ENCODE data around the gene ZFPM1.

The ZFPM1 gene

DNA sequence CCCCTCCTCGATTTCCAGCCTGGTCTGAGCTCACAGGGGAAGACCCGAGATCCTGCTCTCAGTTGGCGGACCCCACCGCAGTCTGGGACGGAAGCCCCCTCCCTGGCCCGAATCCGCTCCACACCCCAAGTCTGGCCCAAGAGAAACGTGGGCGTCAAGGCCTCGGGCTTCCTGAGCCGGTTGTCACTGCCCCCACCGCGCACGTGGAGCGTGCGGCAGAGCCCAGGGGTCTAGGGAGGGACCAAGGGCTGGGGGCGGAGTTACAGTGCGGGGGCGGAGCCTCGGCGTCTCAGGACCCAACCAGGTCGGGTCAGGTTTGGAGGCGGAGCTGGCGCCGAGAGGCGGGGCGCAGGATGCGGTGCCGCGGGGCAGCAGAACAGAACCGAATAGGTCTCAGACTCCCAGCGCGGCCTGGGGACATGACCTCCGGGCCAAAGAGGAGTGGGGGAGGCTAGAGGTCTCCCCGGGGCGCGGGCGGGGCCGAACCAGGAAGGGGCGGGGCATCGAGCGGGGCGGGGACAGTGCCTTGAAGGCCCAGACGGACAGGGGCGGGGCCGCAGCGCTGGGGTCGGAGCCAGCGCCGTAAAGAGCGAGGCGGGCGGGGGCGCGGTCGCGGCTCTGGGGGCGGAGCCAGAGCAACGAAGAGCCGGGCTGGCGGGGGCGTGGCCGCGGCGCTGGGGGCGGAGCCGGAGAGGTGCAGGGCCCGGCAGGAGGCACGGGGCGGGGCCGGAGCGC, 431 bp upstream of the ZFPM1 start:
- DNase-seq = peak; percentile 91

GRCh38 chr16:88453611-88454522, 787 bp downstream of the ZFPM1 start:
- no peak for DNase-seq

DNA sequence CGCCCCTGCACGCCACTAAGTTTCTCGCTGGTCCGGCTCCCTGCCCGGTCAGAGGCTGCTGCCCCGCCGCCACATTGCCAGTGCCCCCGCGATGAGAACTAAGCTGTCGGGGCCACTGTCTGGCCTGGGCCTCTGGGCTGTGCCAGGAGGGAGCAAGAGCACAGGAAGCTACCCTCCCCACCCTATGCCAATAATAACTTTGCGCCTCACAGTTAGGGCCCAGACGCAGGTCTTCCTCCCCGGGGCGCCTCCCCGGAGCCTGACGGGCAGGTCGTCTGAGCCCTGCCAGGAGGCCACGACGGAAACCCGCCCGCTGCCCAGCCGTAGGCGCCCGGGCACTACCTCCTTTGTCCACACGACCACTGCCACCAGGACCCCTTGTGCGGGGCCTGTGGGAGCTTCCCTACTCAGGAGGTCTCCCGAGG, 1.5 kb downstream of the ZFPM1 start:
- DNase-seq = peak; percentile 29

DNA sequence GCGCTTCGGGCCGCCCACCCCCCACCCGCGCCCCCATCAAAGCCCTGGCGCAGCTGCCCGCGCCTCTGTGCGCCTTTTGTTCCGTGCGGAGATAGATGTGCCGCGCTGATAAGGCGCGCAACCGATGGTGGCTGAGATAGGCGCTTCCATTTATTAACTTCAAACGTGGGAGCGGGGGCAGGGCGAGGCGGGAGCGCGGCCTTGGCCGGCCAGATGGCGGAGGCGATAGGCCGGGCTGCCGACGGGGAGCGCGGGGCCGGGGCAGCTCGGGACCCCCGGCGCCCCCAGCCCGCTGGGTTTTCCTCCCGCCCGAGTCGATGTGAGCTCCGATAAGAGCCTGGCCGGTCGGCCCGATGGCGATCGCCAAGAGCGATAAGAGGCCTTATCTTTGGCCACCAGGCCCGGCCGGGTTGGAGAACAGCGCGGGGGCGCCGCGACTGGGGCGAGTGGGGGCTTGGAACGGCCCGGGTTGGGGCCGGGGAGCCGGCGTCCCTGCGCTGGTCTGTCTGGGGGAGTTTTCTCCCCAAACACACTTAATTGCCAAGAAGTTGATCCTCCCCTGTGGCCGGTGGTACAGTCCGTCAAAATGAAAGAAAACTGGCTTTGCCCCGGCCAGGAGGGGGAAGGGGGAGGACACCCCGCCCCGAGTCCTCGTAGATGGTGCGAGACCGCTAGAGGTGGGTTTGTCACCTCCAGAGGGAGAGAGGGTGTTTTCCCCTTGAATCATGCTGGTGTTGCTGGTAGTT, 2.7 kb downstream of the ZFPM1 start:
- DNase-seq = peak; percentile 61

- peak; percentile 77 for DNase-seq
These were observed 3.5 kb downstream of the ZFPM1 start for GRCh38 chr16:88456356-88457292.

- no peak for DNase-seq
These were observed 5.1 kb downstream of the ZFPM1 start for GRCh38 chr16:88458039-88458772.

- no peak for DNase-seq
These were observed 5.7 kb downstream of the ZFPM1 start for GRCh38 chr16:88458773-88459235.

DNA sequence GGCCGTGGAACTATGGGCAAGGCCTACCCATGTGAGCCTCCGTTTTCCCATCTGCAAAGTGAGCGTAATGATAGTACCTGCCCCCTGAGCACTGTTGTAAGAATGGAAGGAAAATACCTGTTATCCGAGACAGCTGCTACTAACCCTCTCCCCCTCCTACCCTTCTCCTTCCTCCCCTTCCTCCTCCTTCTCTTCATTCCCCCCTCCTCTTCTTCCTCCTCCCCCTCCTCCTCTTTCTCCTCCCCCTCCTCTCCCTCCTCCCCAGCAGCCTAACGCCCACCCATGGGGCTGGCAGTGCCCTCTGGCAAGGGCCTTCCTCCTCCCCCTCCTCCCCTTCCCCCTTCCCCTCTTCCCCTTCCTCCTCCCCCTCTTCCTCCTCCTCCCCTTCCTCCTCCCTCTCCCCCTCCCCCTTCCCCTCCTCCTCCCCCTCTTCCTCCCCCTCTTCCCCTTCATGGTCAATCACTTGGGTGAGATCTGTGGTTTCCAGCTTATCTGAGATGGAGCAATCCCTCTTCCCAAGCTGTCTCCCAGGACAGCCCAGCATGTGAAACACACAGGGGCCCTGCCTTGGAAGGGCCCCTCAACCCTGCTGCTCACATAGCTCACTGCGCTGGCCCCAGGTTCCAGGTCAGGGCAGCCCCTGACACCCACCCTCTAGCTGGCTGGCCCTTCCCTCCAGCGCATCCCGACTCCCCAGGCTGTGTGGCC, 6.4 kb downstream of the ZFPM1 start:
- no peak for DNase-seq

GRCh38 chr16:88460496-88461330, 7.6 kb downstream of the ZFPM1 start:
- no peak for DNase-seq

DNA sequence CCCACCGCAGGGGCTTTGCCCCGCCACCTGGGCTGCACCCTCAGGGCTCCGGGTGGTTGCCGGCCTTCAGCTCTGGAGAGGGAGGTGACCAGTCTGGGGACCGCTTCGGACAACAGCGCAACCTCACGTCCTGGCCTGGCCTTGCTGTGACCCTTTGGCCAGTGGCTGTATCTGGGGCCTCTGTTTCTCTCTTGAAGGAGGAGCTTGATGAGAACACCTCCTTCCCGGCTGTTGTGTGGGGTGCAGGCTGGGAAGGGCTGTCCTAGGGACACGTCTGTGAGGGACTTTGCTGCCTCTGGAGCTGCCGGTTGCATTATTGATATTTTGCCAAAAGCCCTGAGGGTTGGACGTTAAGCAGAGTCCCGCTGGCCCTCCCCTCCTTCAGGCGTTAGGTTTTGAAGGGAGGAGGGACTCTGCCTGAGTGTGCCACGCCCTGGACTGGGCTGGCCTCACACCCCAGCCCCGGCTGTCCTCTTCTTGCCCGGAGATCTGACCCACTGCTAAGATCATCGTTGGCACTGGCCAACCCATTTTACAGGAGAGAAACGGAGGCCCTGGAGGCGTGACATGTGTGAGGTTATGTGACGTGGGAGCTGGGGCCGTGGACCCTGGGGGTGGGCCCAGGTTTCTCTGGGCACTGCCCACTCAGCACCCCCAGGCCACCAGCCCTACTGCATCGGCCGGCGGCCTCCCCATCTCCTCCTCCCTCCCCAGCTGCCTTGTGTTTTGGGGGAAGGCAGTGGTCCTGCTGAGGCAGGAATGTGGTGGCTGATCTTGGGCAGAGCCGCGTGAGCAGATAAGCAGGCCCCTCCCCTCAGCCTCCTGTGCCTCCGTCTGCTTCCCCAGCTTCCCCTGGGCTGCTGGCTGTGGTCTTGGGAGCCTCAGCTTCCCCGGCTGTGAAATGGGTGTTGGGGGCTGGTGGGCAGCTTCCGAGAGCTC, 8.5 kb downstream of the ZFPM1 start:
- DNase-seq = peak; percentile 39

DNA sequence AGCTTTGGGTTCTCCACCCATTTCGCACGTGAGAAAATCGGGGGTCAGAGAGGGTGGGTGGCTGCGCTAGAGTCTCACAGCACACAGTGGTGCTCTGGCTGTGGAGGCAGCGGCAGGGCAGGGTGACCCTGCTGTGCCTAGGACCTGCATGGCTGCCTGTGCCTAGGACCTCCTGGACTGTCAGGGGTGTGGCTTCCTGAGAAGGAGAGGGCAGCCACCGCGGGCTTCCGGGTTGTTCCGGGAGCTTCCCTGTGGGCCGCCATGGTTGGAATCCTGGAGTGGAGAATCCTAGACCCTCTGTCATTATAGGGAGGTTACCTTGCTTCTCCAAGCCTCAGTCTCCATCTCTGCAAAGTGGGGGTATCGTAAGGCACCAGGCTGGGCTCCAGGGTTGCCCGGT, 9.3 kb downstream of the ZFPM1 start:
- no peak for DNase-seq

- DNase-seq = no peak
These were observed 10.3 kb downstream of the ZFPM1 start for GRCh38 chr16:88463411-88463810.

GRCh38 chr16:88464447-88465318, 11.6 kb downstream of the ZFPM1 start:
- no peak for DNase-seq

DNA sequence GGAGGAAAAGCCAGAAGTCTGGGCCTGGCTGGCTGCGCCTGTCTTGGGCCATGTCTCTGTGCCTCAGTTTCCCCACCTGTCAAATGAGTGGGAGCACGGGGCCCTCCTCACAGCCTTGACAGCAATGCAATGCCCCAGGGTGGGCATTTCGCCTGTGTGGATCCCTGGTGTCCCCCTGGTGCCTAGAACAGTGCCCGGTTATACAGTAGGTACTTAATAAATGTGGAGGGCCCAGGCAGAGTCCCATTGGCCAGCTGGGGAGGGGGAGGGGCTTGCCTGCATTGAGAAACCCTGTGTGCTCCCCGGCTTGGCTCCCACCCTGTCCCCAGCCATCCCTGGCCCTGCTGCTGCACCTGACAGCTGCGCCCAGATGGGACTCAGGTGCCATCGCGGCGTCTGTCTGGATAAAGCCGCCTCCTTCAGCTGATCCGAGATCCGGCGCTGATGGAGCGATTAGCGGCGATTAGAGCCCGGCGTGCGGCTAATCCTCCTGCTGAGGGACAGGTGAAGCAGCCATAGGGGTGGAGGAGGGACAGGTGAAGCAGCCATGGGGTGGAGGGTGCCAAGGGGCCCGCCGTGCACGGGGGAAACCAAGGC, 12.4 kb downstream of the ZFPM1 start:
- peak; percentile 85 for DNase-seq

- no peak for DNase-seq
These were observed 13.2 kb downstream of the ZFPM1 start for GRCh38 chr16:88466175-88466862.

DNA sequence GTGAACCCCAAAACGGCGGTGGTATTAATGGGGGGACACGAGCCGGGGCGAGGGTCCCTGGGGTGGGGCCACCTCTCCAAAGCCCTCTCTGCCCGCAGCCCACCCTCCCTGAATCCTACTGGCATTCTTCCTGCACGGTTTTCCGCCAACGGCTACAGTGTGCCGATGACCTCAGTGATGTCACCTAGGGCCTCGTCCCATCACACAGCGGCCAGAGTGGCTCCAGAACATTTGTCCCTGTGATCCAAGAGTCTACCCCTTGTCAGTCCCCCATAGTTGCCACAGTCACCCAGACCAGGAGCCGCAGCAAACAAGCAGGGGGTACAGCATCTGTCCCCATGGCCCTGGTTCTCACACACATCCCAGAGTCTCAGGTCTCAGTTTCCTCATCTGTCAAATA, 13.9 kb downstream of the ZFPM1 start:
- no peak for DNase-seq
